OCI-LY7 (cell line): ENCODE measurements around the gene TSR2. TPM values are rescaled to one million over a fixed set of nuclear protein-coding genes. Genes with fewer than 3 reads are reported as not detected.

Source experiments
- BruUV-seq: library from RNA; stranded (reverse); fragments of 400-500 nt; replicated peaks from 2 replicates; lab custom pipeline; 2021; lab: Mats Ljungman, UMichigan
- CTCF ChIA-PET: fragments of 300-600 bp; sonication (Branson Sonifier 250); formaldehyde crosslinking; loops from one replicate; lab custom pipeline; 2022; ENCODE audit warnings: antibody characterized with exemption; ENCODE audit not compliant: unreplicated experiment; lab: Charles Lee
- POLR2A ChIA-PET: fragments of 300-600 bp; sonication (Branson Sonifier 250); formaldehyde crosslinking; loops from one replicate; lab custom pipeline; 2022; ENCODE audit warnings: antibody characterized with exemption; lab: Charles Lee
- DNase-seq: peaks from one replicate; pipeline ENCODE4 v3.0.0-alpha.2; 2015; ENCODE audit warnings: low spot score
- H2AFZ ChIP-seq: fragments of 200-600 bp; sonication (generic), shearing (Covaris generic); 2 replicates; pipeline ENCODE4 v1.6.1; 2014; ENCODE audit warnings: mild to moderate bottlenecking, antibody characterized with exemption, low read length, moderate library complexity
- H3K27ac ChIP-seq: fragments of 200-600 bp; sonication (generic); 2 replicates; pipeline ENCODE4 v1.5.1; 2014; ENCODE audit warnings: mixed run types, low read depth, mild to moderate bottlenecking, moderate library complexity, low read length, inconsistent platforms; ENCODE audit not compliant: poor library complexity, severe bottlenecking
- H3K36me3 ChIP-seq: fragments of 200-600 bp; sonication (generic); 2 replicates; pipeline ENCODE4 v1.6.1; 2014; ENCODE audit warnings: mild to moderate bottlenecking, antibody characterized with exemption, low read length, moderate library complexity, mixed read lengths; ENCODE audit not compliant: insufficient read depth
- H3K4me1 ChIP-seq: fragments of 200-600 bp; sonication (generic); 2 replicates; pipeline ENCODE4 v1.5.1; 2014; ENCODE audit warnings: mild to moderate bottlenecking, low read length; ENCODE audit not compliant: insufficient read depth, poor library complexity, severe bottlenecking
- H3K4me2 ChIP-seq: fragments of 200-600 bp; sonication (generic); 2 replicates; pipeline ENCODE4 v1.6.1; 2014; ENCODE audit warnings: mild to moderate bottlenecking, low read length
- H3K4me3 ChIP-seq: fragments of 200-600 bp; sonication (generic); 2 replicates; pipeline ENCODE4 v1.5.1; 2014; ENCODE audit warnings: mild to moderate bottlenecking, low read depth, low read length; ENCODE audit not compliant: poor library complexity, severe bottlenecking
- H3K79me2 ChIP-seq: fragments of 200-600 bp; sonication (generic); 2 replicates; pipeline ENCODE4 v1.6.1; 2016; ENCODE audit warnings: low read depth, mild to moderate bottlenecking, low read length, moderate library complexity, mixed read lengths; ENCODE audit not compliant: insufficient read depth
- H3K9me2 ChIP-seq: fragments of 200-600 bp; sonication (generic); 2 replicates; pipeline ENCODE4 v1.6.1; 2016; ENCODE audit warnings: mild to moderate bottlenecking, low read length, mixed read lengths; ENCODE audit not compliant: insufficient read depth
- H3K9me3 ChIP-seq: fragments of 200-600 bp; sonication (generic); 2 replicates; pipeline ENCODE4 v1.6.1; 2014; ENCODE audit warnings: mild to moderate bottlenecking, mixed run types, low read length, mixed read lengths
- H4K20me1 ChIP-seq: fragments of 200-600 bp; sonication (generic); 2 replicates; pipeline ENCODE4 v1.6.1; 2014; ENCODE audit warnings: mild to moderate bottlenecking, antibody characterized with exemption, low read length, moderate library complexity, mixed read lengths; ENCODE audit not compliant: insufficient read depth
- EZH2phosphoT487 ChIP-seq: fragments of 200-600 bp; sonication (generic); IDR thresholded peaks from 2 replicates; pipeline ENCODE4 v1.6.1; 2018; ENCODE audit warnings: low read depth, borderline replicate concordance, mild to moderate bottlenecking, mixed run types, antibody characterized with exemption, low read length, moderate library complexity, mixed read lengths
- intact Hi-C: fragments of 100-400 bp; cut with micrococcal nuclease; formaldehyde crosslinking; loops from one replicate; pipeline ENCODE4 v1.10.0; 2022; ENCODE audit not compliant: unreplicated experiment
- total RNA-seq, 2 experiments: library from RNA; depleted of rRNA in 1 of 2; stranded (reverse); fragments of >200 nt in 1 of 2; shearing (Covaris generic) in 1 of 2; gene quantifications; 2 replicates each; pipeline ENCODE4 v1.2.3, GENCODE V29; 2014 to 2022
- TF ChIP-seq, protein P1 (sequence below): fragments of 200-600 bp; sonication (generic); conservative IDR thresholded peaks from 2 replicates; pipeline ENCODE4 v1.5.1; 2014; ENCODE audit warnings: mild to moderate bottlenecking, antibody characterized with exemption, low read length, moderate library complexity, mixed read lengths

TSR2 gene
- total RNA-seq, 2 experiments from 2014 or later, result 14.6 to 30.7 TPM

DNA sequence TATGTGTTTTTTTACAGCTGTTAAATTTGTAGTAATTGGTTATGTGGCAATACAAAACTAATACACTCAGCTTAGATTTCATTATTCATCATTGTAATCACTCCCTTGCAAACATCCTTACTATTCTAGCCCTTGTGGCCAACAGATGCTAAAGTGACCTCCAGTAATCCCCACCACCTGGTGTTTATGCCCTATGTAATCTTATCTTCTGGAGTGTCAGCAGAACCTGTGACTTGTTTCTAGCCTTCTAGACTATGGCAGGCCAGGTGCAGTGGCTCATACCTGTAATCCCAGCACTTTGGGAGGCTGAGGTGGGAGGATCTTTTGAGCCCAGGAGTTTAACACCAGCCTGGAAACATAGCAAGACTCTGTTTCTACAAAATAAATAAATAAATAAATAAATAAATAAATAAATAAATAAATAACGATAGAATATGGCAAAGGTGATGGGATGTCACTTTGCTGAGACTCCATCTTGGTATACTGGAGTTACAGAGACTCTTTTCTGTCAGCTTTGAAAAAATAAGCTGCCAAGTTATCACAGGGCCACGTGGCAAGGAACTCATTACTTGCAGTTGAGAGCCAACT lies 12.3 kb upstream of the TSR2 start:
- Histone ChIP-seq H2AFZ (no peak overlapping the region), H3K27ac (no peak overlapping the region), H3K4me2 (no peak overlapping the region), H3K4me3 (no peak overlapping the region), H3K9me3 (no peaks in the 10 kb centered on the region), H3K9me2 (no peaks in the 10 kb centered on the region), H3K79me2 (no peaks in the 10 kb centered on the region), H4K20me1 (no peaks in the 10 kb centered on the region), H3K4me1 (no peaks in the 10 kb centered on the region), H3K36me3 (no peaks in the 10 kb centered on the region)
- no TSS peak for BruUV-seq
- CTCF ChIA-PET, result no interaction called here
- no peak for DNase-seq
- POLR2A ChIA-PET, result interaction anchor here (0.6 kb wide), 2 partner anchors 365 to 520 kb away, joined by 3 to 9 read pairs; no protein-coding TSS in a partner anchor
- intact Hi-C loops, result no loop called here
- TF ChIP-seq, protein P1, sequence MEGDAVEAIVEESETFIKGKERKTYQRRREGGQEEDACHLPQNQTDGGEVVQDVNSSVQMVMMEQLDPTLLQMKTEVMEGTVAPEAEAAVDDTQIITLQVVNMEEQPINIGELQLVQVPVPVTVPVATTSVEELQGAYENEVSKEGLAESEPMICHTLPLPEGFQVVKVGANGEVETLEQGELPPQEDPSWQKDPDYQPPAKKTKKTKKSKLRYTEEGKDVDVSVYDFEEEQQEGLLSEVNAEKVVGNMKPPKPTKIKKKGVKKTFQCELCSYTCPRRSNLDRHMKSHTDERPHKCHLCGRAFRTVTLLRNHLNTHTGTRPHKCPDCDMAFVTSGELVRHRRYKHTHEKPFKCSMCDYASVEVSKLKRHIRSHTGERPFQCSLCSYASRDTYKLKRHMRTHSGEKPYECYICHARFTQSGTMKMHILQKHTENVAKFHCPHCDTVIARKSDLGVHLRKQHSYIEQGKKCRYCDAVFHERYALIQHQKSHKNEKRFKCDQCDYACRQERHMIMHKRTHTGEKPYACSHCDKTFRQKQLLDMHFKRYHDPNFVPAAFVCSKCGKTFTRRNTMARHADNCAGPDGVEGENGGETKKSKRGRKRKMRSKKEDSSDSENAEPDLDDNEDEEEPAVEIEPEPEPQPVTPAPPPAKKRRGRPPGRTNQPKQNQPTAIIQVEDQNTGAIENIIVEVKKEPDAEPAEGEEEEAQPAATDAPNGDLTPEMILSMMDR, result no peak
- TF ChIP-seq EZH2phosphoT487, result no peak

DNA sequence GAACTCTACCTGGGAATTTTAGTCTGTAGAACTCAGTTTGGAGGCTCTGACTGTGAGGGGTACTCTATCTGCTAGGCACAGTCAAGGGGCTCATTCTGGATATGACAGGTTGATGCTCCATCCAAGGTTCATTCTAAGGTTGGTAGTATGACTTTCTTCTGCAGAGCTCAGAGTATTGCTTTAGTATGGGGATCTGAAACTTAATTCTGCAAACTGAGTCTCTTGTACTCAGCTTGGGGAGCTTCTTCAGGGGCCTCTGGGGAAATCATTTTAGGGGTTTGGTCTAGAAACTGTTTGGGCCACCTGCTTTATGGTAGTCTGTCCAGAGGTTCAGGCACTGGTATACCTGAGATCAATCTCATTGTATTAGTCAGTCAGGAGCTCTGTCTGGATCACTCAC lies 9.7 kb upstream of the TSR2 start:
- Histone ChIP-seq H3K4me3 (no peak overlapping the region), H3K4me1 (no peaks in the 10 kb centered on the region), H3K27ac (no peak overlapping the region), H3K9me2 (no peaks in the 10 kb centered on the region), H3K36me3 (no peaks in the 10 kb centered on the region), H3K4me2 (no peak overlapping the region), H3K9me3 (no peaks in the 10 kb centered on the region), H3K79me2 (no peaks in the 10 kb centered on the region), H4K20me1 (no peaks in the 10 kb centered on the region), H2AFZ (no peak overlapping the region)
- CTCF ChIA-PET, result no interaction called here
- intact Hi-C loops, result no loop called here
- POLR2A ChIA-PET, result no interaction called here
- TF ChIP-seq EZH2phosphoT487, result no peak
- TF ChIP-seq, protein P1, result no peak
- no peak for DNase-seq
- BruUV-seq, result no TSS peak

DNA sequence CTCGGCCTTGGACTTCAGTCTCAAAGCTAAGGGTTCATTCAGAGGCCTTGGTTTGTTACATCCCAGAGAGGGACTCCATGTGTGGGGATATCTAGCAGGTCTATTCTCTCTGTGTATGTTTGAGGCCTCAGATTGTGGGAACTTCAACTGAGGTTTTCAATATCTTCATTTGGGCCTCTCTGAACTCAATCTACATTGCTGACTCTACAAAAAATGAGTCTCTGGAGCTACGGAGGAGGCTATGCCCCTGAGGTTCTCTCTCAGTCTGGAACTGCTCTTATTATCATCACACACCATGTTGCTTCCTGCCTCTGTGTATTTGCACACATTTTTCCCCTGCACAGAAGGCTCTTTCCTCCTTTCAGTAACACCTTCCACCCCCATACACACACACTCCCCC lies 5.1 kb upstream of the TSR2 start:
- intact Hi-C loops, result no loop called here
- Histone ChIP-seq H3K4me3 (no peak overlapping the region), H3K4me1 (no peaks in the 10 kb centered on the region), H2AFZ (no peak overlapping the region), H3K36me3 (no peaks in the 10 kb centered on the region), H3K9me3 (no peaks in the 10 kb centered on the region), H3K9me2 (no peaks in the 10 kb centered on the region), H3K4me2 (no peak overlapping the region), H4K20me1 (no peaks in the 10 kb centered on the region), H3K79me2 (peaks cover 4% of the 10 kb centered on the region; the same call in 1 of the 2 replicates), H3K27ac (no peak overlapping the region)
- BruUV-seq, result no TSS peak
- no peak for DNase-seq
- no peak for TF ChIP-seq EZH2phosphoT487
- TF ChIP-seq, protein P1, result no peak
- ChIA-PET CTCF (no interaction called here), POLR2A (no interaction called here)
